ENCODE data around the gene MEDAG.

GRCh38 chr13:30915691-30916541 lies 9.8 kb downstream of the MEDAG start:
- TF ChIP-seq POLR2A (IDR thresholded peaks at IDR 0.05; ENCODE audit: low read depth, low read length), result no peak
- TF ChIP-seq, protein P1, sequence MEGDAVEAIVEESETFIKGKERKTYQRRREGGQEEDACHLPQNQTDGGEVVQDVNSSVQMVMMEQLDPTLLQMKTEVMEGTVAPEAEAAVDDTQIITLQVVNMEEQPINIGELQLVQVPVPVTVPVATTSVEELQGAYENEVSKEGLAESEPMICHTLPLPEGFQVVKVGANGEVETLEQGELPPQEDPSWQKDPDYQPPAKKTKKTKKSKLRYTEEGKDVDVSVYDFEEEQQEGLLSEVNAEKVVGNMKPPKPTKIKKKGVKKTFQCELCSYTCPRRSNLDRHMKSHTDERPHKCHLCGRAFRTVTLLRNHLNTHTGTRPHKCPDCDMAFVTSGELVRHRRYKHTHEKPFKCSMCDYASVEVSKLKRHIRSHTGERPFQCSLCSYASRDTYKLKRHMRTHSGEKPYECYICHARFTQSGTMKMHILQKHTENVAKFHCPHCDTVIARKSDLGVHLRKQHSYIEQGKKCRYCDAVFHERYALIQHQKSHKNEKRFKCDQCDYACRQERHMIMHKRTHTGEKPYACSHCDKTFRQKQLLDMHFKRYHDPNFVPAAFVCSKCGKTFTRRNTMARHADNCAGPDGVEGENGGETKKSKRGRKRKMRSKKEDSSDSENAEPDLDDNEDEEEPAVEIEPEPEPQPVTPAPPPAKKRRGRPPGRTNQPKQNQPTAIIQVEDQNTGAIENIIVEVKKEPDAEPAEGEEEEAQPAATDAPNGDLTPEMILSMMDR (IDR thresholded peaks at IDR 0.05; ENCODE audit: extremely low read depth in 1 of 2, insufficient read depth in 1 of 2, low read depth in 1 of 2, low read length in 2 of 2), result no peak
- TF ChIP-seq POLR2AphosphoS5 (IDR thresholded peaks at IDR 0.05; ENCODE audit: insufficient read depth, low read depth, low read length), result no peak
- TF ChIP-seq, protein P2, sequence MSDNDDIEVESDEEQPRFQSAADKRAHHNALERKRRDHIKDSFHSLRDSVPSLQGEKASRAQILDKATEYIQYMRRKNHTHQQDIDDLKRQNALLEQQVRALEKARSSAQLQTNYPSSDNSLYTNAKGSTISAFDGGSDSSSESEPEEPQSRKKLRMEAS (IDR thresholded peaks at IDR 0.05; ENCODE audit: insufficient read depth, insufficient read length), result no peak
- TF ChIP-seq EZH2 (IDR thresholded peaks at IDR 0.05; ENCODE audit: borderline replicate concordance, low read depth, low read length, severe bottlenecking), result no peak
- no peak for TF ChIP-seq JUN (IDR thresholded peaks at IDR 0.05; ENCODE audit: borderline replicate concordance, insufficient read depth, insufficient read length, low read depth)
- no peak for TF ChIP-seq MYC (IDR thresholded peaks at IDR 0.05; ENCODE audit: low read depth, low read length)
- TF ChIP-seq FOS (IDR thresholded peaks at IDR 0.05; ENCODE audit: borderline replicate concordance, insufficient read depth, low read length), result no peak

Data from endothelial cell of umbilical vein (primary cell).